ENCODE data around the gene EDIL3. TPM values are rescaled to one million over a fixed set of nuclear protein-coding genes. Genes with fewer than 3 reads are reported as not detected.

Gene EDIL3
- total and polyA plus RNA-seq, 2 of the 13 experiments (the other 11 are each of a cell fraction or from before 2014, with no cell fraction given) = 0.01 TPM; not detected in 1

DNA sequence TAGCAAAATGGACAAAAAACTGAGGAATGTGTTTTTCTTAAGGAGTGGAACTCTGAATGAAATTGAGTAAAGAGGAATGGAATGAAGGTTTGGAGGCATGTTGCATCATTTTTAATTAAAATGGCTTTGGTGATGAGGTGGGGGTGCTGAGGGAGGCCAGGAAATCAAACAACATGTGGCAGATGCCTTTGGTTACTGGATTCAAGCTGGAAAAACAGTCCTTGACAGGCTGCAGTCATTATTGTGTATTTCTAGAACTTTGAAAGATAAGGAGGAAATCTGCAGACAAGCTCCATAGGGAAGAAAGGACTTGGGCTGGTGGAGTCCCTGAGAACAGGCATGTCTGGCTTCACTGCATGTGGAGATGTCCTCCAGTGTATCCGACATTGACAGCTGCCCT is 460.5 kb downstream of the EDIL3 start:
- no peak overlapping the region for H3K9ac ChIP-seq (ENCODE audit: insufficient read depth, low read depth, low read length)
- no peak overlapping the region for H2AFZ ChIP-seq (ENCODE audit: low read length)
- H3K4me2 ChIP-seq (ENCODE audit: low read depth, low read length) = no peak overlapping the region
- intact Hi-C loops (cut with micrococcal nuclease; ENCODE audit: unreplicated experiment) = loop anchor here (10.0 kb wide), 1 partner anchor 331 kb away; no protein-coding TSS in a partner anchor
- no TSS peak for BruUV-seq (replicated peaks)
- FAIRE-seq (no peak), ATAC-seq (no peak), DNase-seq (ENCODE audit: low spot score) (no peak)
- 0% methylated on average over 1 of the region's 1 CpG for WGBS (ENCODE audit: low lambda C conversion rate)
- no peaks in the 10 kb centered on the region for H3K79me2 ChIP-seq (ENCODE audit: insufficient read depth, low read length)
- CTCF ChIA-PET (ENCODE audit: low intra/inter-chr PET ratio, low total read pairs) = no interaction called here
- no peaks in the 10 kb centered on the region for H3K9me3 ChIP-seq (ENCODE audit: low read length)
- POLR2A ChIA-PET = no interaction called here
- no peaks in the 10 kb centered on the region for H3K36me3 ChIP-seq (replicated peaks in 1 of 2; ENCODE audit: control insufficient read depth in 1 of 2, insufficient read depth in 2 of 2, low read length in 2 of 2)
- no peaks in the 10 kb centered on the region for H3K27me3 ChIP-seq (ENCODE audit: control insufficient read depth in 1 of 2, insufficient read depth in 2 of 2, low read length in 2 of 2)
- in situ Hi-C loops (cut with HindIII; ENCODE audit: extremely low pct_ligation_motif_present, low pct_unique_long_range_greater_than_20kb) = no loop called here
- TF ChIP-seq ATF7 (IDR thresholded peaks at IDR 0.05) = peak; percentile 24; the same call in 1 of the 2 replicates
- no peak for TF ChIP-seq ATF7 (CRISPR knock-in tag; IDR thresholded peaks at IDR 0.05)
- TF ChIP-seq, protein P1, sequence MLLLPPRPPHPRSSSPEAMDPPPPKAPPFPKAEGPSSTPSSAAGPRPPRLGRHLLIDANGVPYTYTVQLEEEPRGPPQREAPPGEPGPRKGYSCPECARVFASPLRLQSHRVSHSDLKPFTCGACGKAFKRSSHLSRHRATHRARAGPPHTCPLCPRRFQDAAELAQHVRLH (CRISPR knock-in tag; IDR thresholded peaks at IDR 0.05; ENCODE audit: borderline replicate concordance, low read depth) = no peak
- no peak overlapping the region for H3K4me3 ChIP-seq (replicated peaks in 1 of 3; ENCODE audit: insufficient read depth in 1 of 3, low read depth in 2 of 3, low read length in 3 of 3)
- no peak overlapping the region for H3K27ac ChIP-seq (ENCODE audit: extremely low read length, insufficient read depth, low read length)
- H3K4me1 ChIP-seq (ENCODE audit: insufficient read depth, low read length) = no peaks in the 10 kb centered on the region
- no peaks in the 10 kb centered on the region; the same call in 1 of the 2 replicates for H4K20me1 ChIP-seq (ENCODE audit: insufficient read depth, low read length)

DNA sequence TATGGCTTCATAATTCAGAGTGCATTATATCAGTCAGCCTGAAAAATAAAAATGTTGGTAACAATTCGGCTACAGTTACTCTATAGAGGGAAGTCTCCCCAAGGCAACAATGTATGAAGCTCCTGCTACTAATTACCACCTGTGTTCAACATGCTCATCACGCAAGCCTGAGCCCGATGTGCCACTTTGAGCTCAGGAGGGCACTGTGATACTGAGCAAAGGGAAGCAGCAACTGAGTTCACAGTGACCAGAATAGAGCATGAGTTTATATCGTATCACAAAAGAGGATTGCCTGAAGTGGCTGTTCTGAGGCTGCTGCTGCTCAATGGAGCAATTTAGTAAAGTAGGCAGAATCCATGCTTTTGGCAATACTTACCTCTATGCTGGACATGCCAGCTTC is 462.0 kb downstream of the EDIL3 start:
- CTCF ChIA-PET (ENCODE audit: low intra/inter-chr PET ratio, low total read pairs) = no interaction called here
- H3K9me3 ChIP-seq (ENCODE audit: low read length) = no peaks in the 10 kb centered on the region
- intact Hi-C loops (cut with micrococcal nuclease; ENCODE audit: unreplicated experiment) = loop anchor here (10.0 kb wide), 1 partner anchor 332 kb away; no protein-coding TSS in a partner anchor

More for the DNA sequence above, 462.0 kb downstream of the EDIL3 start:
- Histone ChIP-seq H3K79me2 (ENCODE audit: insufficient read depth, low read length) (no peaks in the 10 kb centered on the region), H3K27me3 (ENCODE audit: control insufficient read depth in 1 of 2, insufficient read depth in 2 of 2, low read length in 2 of 2) (no peaks in the 10 kb centered on the region), H3K9ac (ENCODE audit: insufficient read depth, low read depth, low read length) (no peak overlapping the region), H3K4me1 (ENCODE audit: insufficient read depth, low read length) (no peaks in the 10 kb centered on the region), H3K4me2 (ENCODE audit: low read depth, low read length) (no peak overlapping the region), H4K20me1 (ENCODE audit: insufficient read depth, low read length) (no peaks in the 10 kb centered on the region; the same call in 1 of the 2 replicates), H3K27ac (ENCODE audit: extremely low read length, insufficient read depth, low read length) (no peak overlapping the region), H2AFZ (ENCODE audit: low read length) (no peak overlapping the region), H3K4me3 (replicated peaks in 1 of 3; ENCODE audit: insufficient read depth in 1 of 3, low read depth in 2 of 3, low read length in 3 of 3) (no peak overlapping the region), H3K36me3 (replicated peaks in 1 of 2; ENCODE audit: control insufficient read depth in 1 of 2, insufficient read depth in 2 of 2, low read length in 2 of 2) (no peaks in the 10 kb centered on the region)
- POLR2A ChIA-PET = no interaction called here
- no TSS peak for BruUV-seq (replicated peaks)
- 24% methylated on average over 4 of the region's 4 CpGs for WGBS (ENCODE audit: low lambda C conversion rate)
- TF ChIP-seq GTF3A (CRISPR knock-in tag; conservative IDR thresholded peaks at IDR 0.05) (no peak), KMT2A (CRISPR knock-in tag; IDR thresholded peaks at IDR 0.05) (no peak), ZC3H4 (CRISPR knock-in tag; IDR thresholded peaks at IDR 0.05; ENCODE audit: borderline replicate concordance) (no peak), ZNF546 (CRISPR knock-in tag; conservative IDR thresholded peaks at IDR 0.05) (no peak)
- no peak for FAIRE-seq
- ATAC-seq = no peak
- no peak for DNase-seq (ENCODE audit: low spot score)
- in situ Hi-C loops (cut with HindIII; ENCODE audit: extremely low pct_ligation_motif_present, low pct_unique_long_range_greater_than_20kb) = no loop called here

All from HepG2 (cell line).